SK-MEL-5 (cell line): ENCODE measurements around the gene ELP2. TPM values are rescaled to one million over a fixed set of nuclear protein-coding genes. Genes with fewer than 3 reads are reported as not detected.

Experiments used
- total RNA-seq: library from RNA; depleted of rRNA; stranded (reverse); fragments of >200 nt; shearing (Covaris generic); gene quantifications from 2 replicates; pipeline ENCODE4 v1.2.3, GENCODE V29; 2014; rRNA removed

The ELP2 gene
- total RNA-seq, 1 experiment from 2014 or later = 174 TPM

Other genes starting within 250 kb of the ELP2 start
- 58.5 TPM in 2 replicates for gene RPRD1A, start 62.3 kb upstream of the ELP2 start, total RNA-seq
- 643 and 687 TPM in 2 replicates for gene SLC39A6, start 559 bp upstream of the ELP2 start, total RNA-seq
- gene MOCOS, start 57.6 kb downstream of the ELP2 start, total RNA-seq = 30.0 and 50.8 TPM in 2 replicates
- gene FHOD3, start 167.8 kb downstream of the ELP2 start, total RNA-seq = 2.4 and 2.8 TPM in 2 replicates